Activated CD4-positive, CD25-positive, alpha-beta regulatory T cell treated with anti-CD3 and anti-CD28 coated beads, Interleukin-2, amount 50 U/mL, for 72 hours (primary cell): ENCODE data around the gene NLRP3.
"Not testable (repeated sequence)": the region's sequence is repeated elsewhere in the genome, so short reads cannot be mapped to it uniquely, and the experiment has no call there.

ENCODE experiments used
- DNase-seq: peaks from one replicate; pipeline ENCODE4 v3.0.0; 2021

The NLRP3 gene

GRCh38 chr1:247474367-247474766 lies 58.4 kb downstream of the NLRP3 start:
- DNase-seq: no peak

GRCh38 chr1:247475793-247476192 lies 59.8 kb downstream of the NLRP3 start:
- DNase-seq: no peak

DNA sequence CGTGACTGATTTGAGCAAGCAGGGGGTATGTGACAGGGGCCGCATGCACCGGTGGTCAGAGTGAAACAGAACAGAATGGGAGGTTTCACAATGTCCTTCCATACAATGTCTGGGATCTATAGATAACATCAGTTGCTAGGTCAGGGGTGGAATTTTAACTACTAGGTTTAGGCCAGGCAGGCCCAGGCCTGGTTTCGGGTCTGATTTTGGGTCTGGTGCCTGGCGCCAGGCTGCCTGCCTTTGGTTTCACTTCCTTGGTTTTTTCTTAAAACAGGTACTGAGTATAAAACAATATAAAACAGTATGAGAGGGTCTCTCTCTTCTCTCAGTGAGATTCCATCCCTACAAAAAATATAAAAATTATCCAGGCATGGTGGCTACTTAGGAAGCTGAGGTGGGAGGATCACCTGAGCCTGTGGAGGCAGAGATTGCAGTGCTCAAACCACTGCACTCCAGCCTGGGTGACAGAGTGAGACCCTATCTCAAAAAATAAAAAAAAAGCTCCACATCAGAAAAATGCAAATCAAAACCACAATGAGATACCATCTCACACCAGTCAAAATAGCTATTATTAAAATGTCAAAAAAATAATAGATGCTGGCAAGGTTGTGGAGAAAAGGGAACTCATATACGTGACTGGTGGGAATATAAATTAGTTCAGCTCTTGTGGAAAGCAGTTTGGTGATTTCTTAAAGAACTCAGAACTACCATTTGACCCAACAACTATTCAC lies 60.5 kb downstream of the NLRP3 start:
- not testable (repeated sequence) for DNase-seq

DNA sequence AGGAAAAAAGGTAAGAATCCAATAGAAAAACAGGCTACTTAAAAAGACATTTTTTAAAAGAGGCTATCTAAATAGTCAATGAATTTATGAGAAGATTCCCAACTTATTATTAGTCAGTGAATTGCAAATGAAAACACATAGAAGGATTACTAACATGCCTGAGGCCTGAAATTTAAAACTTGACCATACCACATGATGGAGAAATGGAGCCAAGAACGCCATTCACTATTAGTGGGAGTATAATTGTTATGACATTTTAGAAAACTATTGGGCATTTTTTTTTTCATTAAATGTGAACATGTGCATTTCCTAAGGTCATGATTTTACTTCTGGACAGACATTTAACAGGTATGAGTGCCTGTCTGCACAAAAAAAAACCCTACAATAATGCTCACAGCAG lies 66.8 kb downstream of the NLRP3 start:
- DNase-seq: no peak

GRCh38 chr1:247487057-247487456 lies 71.1 kb downstream of the NLRP3 start:
- no peak for DNase-seq

DNA sequence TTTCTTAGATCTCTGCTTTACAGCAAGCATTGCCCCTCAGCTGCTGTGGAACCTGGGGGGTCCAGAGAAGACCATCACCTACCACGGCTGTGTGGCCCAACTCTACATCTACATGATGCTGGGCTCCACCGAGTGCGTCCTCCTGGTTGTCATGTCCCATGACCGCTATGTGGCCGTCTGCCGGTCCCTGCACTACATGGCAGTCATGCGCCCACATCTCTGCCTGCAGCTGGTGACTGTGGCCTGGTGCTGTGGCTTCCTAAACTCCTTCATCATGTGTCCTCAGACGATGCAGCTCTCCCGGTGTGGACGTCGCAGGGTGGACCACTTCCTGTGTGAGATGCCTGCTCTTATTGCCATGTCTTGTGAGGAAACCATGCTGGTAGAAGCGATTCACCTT lies 75.4 kb downstream of the NLRP3 start:
- DNase-seq: no peak

GRCh38 chr1:247493106-247493505 lies 77.1 kb downstream of the NLRP3 start:
- DNase-seq: no peak

DNA sequence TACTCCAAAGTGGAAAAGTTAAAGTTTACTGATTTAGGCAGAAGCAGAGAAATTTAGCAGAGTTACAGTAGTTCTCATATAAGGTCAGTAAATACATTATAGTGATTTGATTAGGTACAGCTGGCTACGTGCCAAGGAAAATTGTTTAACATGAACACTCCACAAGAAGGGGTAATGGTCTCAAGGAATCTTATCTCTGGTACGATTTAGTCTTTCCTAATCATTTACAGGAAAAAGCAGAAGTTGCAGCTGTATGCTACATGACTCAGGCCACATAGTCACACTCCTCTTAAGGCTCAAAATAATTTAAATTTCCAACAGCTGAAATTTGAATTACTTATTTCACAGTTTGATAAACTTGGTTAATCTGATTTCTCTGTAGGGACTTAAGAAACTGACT lies 78.8 kb downstream of the NLRP3 start:
- DNase-seq: no peak

GRCh38 chr1:247496581-247497285 lies 80.8 kb downstream of the NLRP3 start:
- no peak for DNase-seq
